ENCODE results near the gene CCNB3.
A peak's percentile ranks its signal among the peaks of the same experiment; 100 is the strongest.
"Not testable (repeated sequence)": the region's sequence is repeated elsewhere in the genome, so short reads cannot be mapped to it uniquely, and the experiment has no call there.

The CCNB3 gene

GRCh38 chrX:50198348-50198747, 6.2 kb upstream of the CCNB3 start:
- H3K4me3 Mint-ChIP-seq: no peak overlapping the region
- no peak for DNase-seq
- no peak for ATAC-seq (replicated peaks)
- H3K27me3 Mint-ChIP-seq: peaks cover 11 to 32% of the 10 kb centered on the region in 2 donors
- H3K9me3 Mint-ChIP-seq: no peaks in the 10 kb centered on the region
- H3K4me1 Mint-ChIP-seq (ENCODE audit: low read depth in 2 of 2): peaks cover 0 to 1% of the 10 kb centered on the region in 2 donors
- no peak overlapping the region for H3K27ac Mint-ChIP-seq
- H3K36me3 Mint-ChIP-seq (ENCODE audit: insufficient read depth): peaks cover under 1% of the 10 kb centered on the region

GRCh38 chrX:50200907-50201306, 3.7 kb upstream of the CCNB3 start, which contains the start of gene AKAP4:
Gene AKAP4, minus strand, starts transcription at chrX:50201007. Its CDS starts 118 bp downstream, at chrX:50200889.
- ATAC-seq (replicated peaks) (no peak), DNase-seq (no peak)
- Mint-ChIP-seq H3K27me3 (peaks cover 11 to 25% of the 10 kb centered on the region in 2 donors), H3K9me3 (no peaks in the 10 kb centered on the region), H3K36me3 (ENCODE audit: insufficient read depth) (peaks cover 9% of the 10 kb centered on the region), H3K4me1 (ENCODE audit: low read depth in 2 of 2) (peaks cover 0 to 3% of the 10 kb centered on the region in 2 donors), H3K4me3 (no peak within 1 kb of the TSS), H3K27ac (no peak within 1 kb of the TSS)

- no peaks in the 10 kb centered on the region for H3K9me3 Mint-ChIP-seq
- ATAC-seq (replicated peaks) (no peak), DNase-seq (no peak)
- no peak overlapping the region for H3K27ac Mint-ChIP-seq
- no peak overlapping the region for H3K4me3 Mint-ChIP-seq
- peaks cover 11 to 13% of the 10 kb centered on the region in 2 donors for H3K27me3 Mint-ChIP-seq
- peaks cover 0 to 3% of the 10 kb centered on the region in 2 donors for H3K4me1 Mint-ChIP-seq (ENCODE audit: low read depth in 2 of 2)
- H3K36me3 Mint-ChIP-seq (ENCODE audit: insufficient read depth): peaks cover 9% of the 10 kb centered on the region
Observed at GRCh38 chrX:50202539-50202938, 2.0 kb upstream of the CCNB3 start.

- H3K27me3 Mint-ChIP-seq: no peaks in the 10 kb centered on the region
- H3K9me3 Mint-ChIP-seq: no peaks in the 10 kb centered on the region
- H3K36me3 Mint-ChIP-seq (ENCODE audit: insufficient read depth): peaks cover 9% of the 10 kb centered on the region
- no peak for DNase-seq
- H3K4me1 Mint-ChIP-seq (ENCODE audit: low read depth in 2 of 2): peaks cover 0 to 3% of the 10 kb centered on the region in 2 donors
- H3K4me3 Mint-ChIP-seq: no peak overlapping the region
- ATAC-seq (replicated peaks): no peak
- no peak overlapping the region for H3K27ac Mint-ChIP-seq
Observed at GRCh38 chrX:50206753-50207152, 2.2 kb downstream of the CCNB3 start.

- H3K9me3 Mint-ChIP-seq: no peaks in the 10 kb centered on the region
- DNase-seq (no peak), ATAC-seq (replicated peaks) (no peak)
- no peaks in the 10 kb centered on the region for H3K4me1 Mint-ChIP-seq (ENCODE audit: low read depth in 2 of 2)
- no peaks in the 10 kb centered on the region for H3K36me3 Mint-ChIP-seq (ENCODE audit: insufficient read depth)
- no peak overlapping the region for H3K27ac Mint-ChIP-seq
- no peaks in the 10 kb centered on the region for H3K27me3 Mint-ChIP-seq
- no peak overlapping the region for H3K4me3 Mint-ChIP-seq
Observed at GRCh38 chrX:50211510-50211909, 6.9 kb downstream of the CCNB3 start.

- Mint-ChIP-seq H3K27me3 (no peaks in the 10 kb centered on the region), H3K27ac (no peak overlapping the region), H3K9me3 (no peaks in the 10 kb centered on the region), H3K4me3 (no peak overlapping the region), H3K4me1 (ENCODE audit: low read depth in 2 of 2) (no peaks in the 10 kb centered on the region), H3K36me3 (ENCODE audit: insufficient read depth) (no peaks in the 10 kb centered on the region)
- ATAC-seq (replicated peaks): no peak
- DNase-seq: no peak
Observed at GRCh38 chrX:50281253-50281652, 76.7 kb downstream of the CCNB3 start.

- H3K27me3 Mint-ChIP-seq: peaks cover 0 to 6% of the 10 kb centered on the region in 2 donors
- H3K36me3 Mint-ChIP-seq (ENCODE audit: insufficient read depth): no peaks in the 10 kb centered on the region
- no peaks in the 10 kb centered on the region for H3K4me1 Mint-ChIP-seq (ENCODE audit: low read depth in 2 of 2)
- ATAC-seq (replicated peaks) (no peak), DNase-seq (no peak)
- no peak overlapping the region for H3K4me3 Mint-ChIP-seq
- no peaks in the 10 kb centered on the region for H3K9me3 Mint-ChIP-seq
- H3K27ac Mint-ChIP-seq: no peak overlapping the region
Observed at GRCh38 chrX:50327235-50327634, 122.7 kb downstream of the CCNB3 start.

GRCh38 chrX:50332668-50333067, 128.1 kb downstream of the CCNB3 start:
- H3K27me3 Mint-ChIP-seq; ATAC-seq (replicated peaks); H3K4me1 Mint-ChIP-seq (ENCODE audit: low read depth in 2 of 2); DNase-seq; H3K9me3 Mint-ChIP-seq; H3K36me3 Mint-ChIP-seq (ENCODE audit: insufficient read depth); H3K27ac Mint-ChIP-seq; H3K4me3 Mint-ChIP-seq: not testable (repeated sequence)

- no peak for ATAC-seq (replicated peaks)
- Mint-ChIP-seq H3K4me3 (no peak overlapping the region), H3K27me3 (peaks cover 6 to 7% of the 10 kb centered on the region in 2 donors), H3K27ac (no peak overlapping the region), H3K36me3 (ENCODE audit: insufficient read depth) (no peaks in the 10 kb centered on the region), H3K9me3 (no peaks in the 10 kb centered on the region), H3K4me1 (ENCODE audit: low read depth in 2 of 2) (no peaks in the 10 kb centered on the region)
- DNase-seq: no peak
Observed at GRCh38 chrX:50333308-50333707, 128.7 kb downstream of the CCNB3 start.

GRCh38 chrX:50343917-50344316, 139.4 kb downstream of the CCNB3 start:
- DNase-seq (no peak), ATAC-seq (replicated peaks) (no peak)
- Mint-ChIP-seq H3K27me3 (peaks cover 0 to 9% of the 10 kb centered on the region in 2 donors), H3K4me1 (ENCODE audit: low read depth in 2 of 2) (no peaks in the 10 kb centered on the region), H3K9me3 (no peaks in the 10 kb centered on the region), H3K27ac (no peak overlapping the region), H3K36me3 (ENCODE audit: insufficient read depth) (no peaks in the 10 kb centered on the region), H3K4me3 (no peak overlapping the region)

- no peaks in the 10 kb centered on the region for H3K4me1 Mint-ChIP-seq (ENCODE audit: low read depth in 2 of 2)
- no peak overlapping the region for H3K27ac Mint-ChIP-seq
- H3K4me3 Mint-ChIP-seq: no peak overlapping the region
- no peak for DNase-seq
- H3K36me3 Mint-ChIP-seq (ENCODE audit: insufficient read depth): no peaks in the 10 kb centered on the region
- H3K27me3 Mint-ChIP-seq: peaks cover 5 to 13% of the 10 kb centered on the region in 2 donors
- ATAC-seq (replicated peaks): no peak
- H3K9me3 Mint-ChIP-seq: no peaks in the 10 kb centered on the region
Observed at GRCh38 chrX:50372966-50373365, 168.4 kb downstream of the CCNB3 start.

GRCh38 chrX:50375481-50376267, 171.1 kb downstream of the CCNB3 start:
- H3K27me3 Mint-ChIP-seq: no peaks in the 10 kb centered on the region
- H3K36me3 Mint-ChIP-seq (ENCODE audit: insufficient read depth): no peaks in the 10 kb centered on the region
- no peaks in the 10 kb centered on the region for H3K9me3 Mint-ChIP-seq
- no peaks in the 10 kb centered on the region for H3K4me1 Mint-ChIP-seq (ENCODE audit: low read depth in 2 of 2)
- ATAC-seq (replicated peaks) (no peak), DNase-seq (no peak)
- H3K27ac Mint-ChIP-seq: no peak overlapping the region
- H3K4me3 Mint-ChIP-seq: no peak overlapping the region

GRCh38 chrX:50381729-50382415, 177.3 kb downstream of the CCNB3 start:
- no peaks in the 10 kb centered on the region for H3K36me3 Mint-ChIP-seq (ENCODE audit: insufficient read depth)
- ATAC-seq (replicated peaks): no peak
- H3K27ac Mint-ChIP-seq: no peak overlapping the region
- peaks cover 1 to 5% of the 10 kb centered on the region in 2 donors for H3K4me1 Mint-ChIP-seq (ENCODE audit: low read depth in 2 of 2)
- H3K27me3 Mint-ChIP-seq: no peaks in the 10 kb centered on the region
- DNase-seq: no peak
- no peak overlapping the region for H3K4me3 Mint-ChIP-seq
- no peaks in the 10 kb centered on the region for H3K9me3 Mint-ChIP-seq

- Mint-ChIP-seq H3K4me3 (no peak overlapping the region), H3K27ac (peak overlapping the region in 1 of 2 donors; percentile 77), H3K9me3 (no peaks in the 10 kb centered on the region), H3K4me1 (ENCODE audit: low read depth in 2 of 2) (peaks cover 1 to 7% of the 10 kb centered on the region in 2 donors), H3K36me3 (ENCODE audit: insufficient read depth) (no peaks in the 10 kb centered on the region), H3K27me3 (peaks cover 11 to 16% of the 10 kb centered on the region in 2 donors)
- ATAC-seq (replicated peaks) (no peak), DNase-seq (no peak)
Observed at GRCh38 chrX:50386520-50386919, 182.0 kb downstream of the CCNB3 start.

Measured in effector memory CD8-positive, alpha-beta T cell (primary cell).